ENCODE results near the gene BUD31. TPM values are rescaled to one million over a fixed set of nuclear protein-coding genes. Genes with fewer than 3 reads are reported as not detected.

BUD31 gene
- total RNA-seq, 1 donor from 2014 or later = 93.7 TPM

GRCh38 chr7:99453105-99453504 lies 44.3 kb downstream of the BUD31 start:
- H3K9me3 Mint-ChIP-seq = no peaks in the 10 kb centered on the region
- ATAC-seq (ENCODE audit: low read depth) (no peak), DNase-seq (no peak)
- H3K4me1 Mint-ChIP-seq = no peaks in the 10 kb centered on the region
- POLR2A ChIA-PET = interaction anchor here (0.6 kb wide), 1 partner anchor 1927 kb away, joined by 6 read pairs; no protein-coding TSS in a partner anchor
- CTCF ChIA-PET = no interaction called here
- TF ChIP-seq CTCF (IDR thresholded peaks at IDR 0.05) = no peak
- H3K4me3 Mint-ChIP-seq = no peak overlapping the region
- H3K36me3 Mint-ChIP-seq (ENCODE audit: low read depth) = peaks cover 90% of the 10 kb centered on the region
- H3K27ac Mint-ChIP-seq = no peak overlapping the region
- no peaks in the 10 kb centered on the region for H3K27me3 Mint-ChIP-seq
- intact Hi-C loops (cut with micrococcal nuclease) = no loop called here

GRCh38 chr7:99455874-99456273 lies 47.1 kb downstream of the BUD31 start:
- POLR2A ChIA-PET = interaction anchor here (0.6 kb wide), 1 partner anchor 10 kb away, joined by 4 read pairs; no protein-coding TSS in a partner anchor
- no peak for TF ChIP-seq CTCF (IDR thresholded peaks at IDR 0.05)
- H3K9me3 Mint-ChIP-seq = no peaks in the 10 kb centered on the region
- CTCF ChIA-PET = no interaction called here
- DNase-seq (no peak), ATAC-seq (ENCODE audit: low read depth) (no peak)
- no peak overlapping the region for H3K4me3 Mint-ChIP-seq
- H3K27ac Mint-ChIP-seq = no peak overlapping the region
- peaks cover 10% of the 10 kb centered on the region for H3K4me1 Mint-ChIP-seq
- peaks cover 94% of the 10 kb centered on the region for H3K36me3 Mint-ChIP-seq (ENCODE audit: low read depth)
- H3K27me3 Mint-ChIP-seq = no peaks in the 10 kb centered on the region
- intact Hi-C loops (cut with micrococcal nuclease) = no loop called here

- no peaks in the 10 kb centered on the region for H3K27me3 Mint-ChIP-seq
- TF ChIP-seq CTCF (IDR thresholded peaks at IDR 0.05) = no peak
- no peak overlapping the region for H3K27ac Mint-ChIP-seq
- intact Hi-C loops (cut with micrococcal nuclease) = no loop called here
- DNase-seq (no peak), ATAC-seq (ENCODE audit: low read depth) (no peak)
- ChIA-PET CTCF (no interaction called here), POLR2A (no interaction called here)
- no peaks in the 10 kb centered on the region for H3K9me3 Mint-ChIP-seq
- H3K4me3 Mint-ChIP-seq = no peak overlapping the region
- H3K36me3 Mint-ChIP-seq (ENCODE audit: low read depth) = peaks cover 89% of the 10 kb centered on the region
- H3K4me1 Mint-ChIP-seq = peaks cover 11% of the 10 kb centered on the region
These were observed 47.5 kb downstream of the BUD31 start for GRCh38 chr7:99456288-99456687.

- H3K36me3 Mint-ChIP-seq (ENCODE audit: low read depth) = peaks cover 85% of the 10 kb centered on the region
- no peak for TF ChIP-seq CTCF (IDR thresholded peaks at IDR 0.05)
- H3K27me3 Mint-ChIP-seq = no peaks in the 10 kb centered on the region
- POLR2A ChIA-PET = no interaction called here
- H3K27ac Mint-ChIP-seq = no peak overlapping the region
- H3K9me3 Mint-ChIP-seq = no peaks in the 10 kb centered on the region
- no peak overlapping the region for H3K4me3 Mint-ChIP-seq
- no peak for DNase-seq
- ATAC-seq (ENCODE audit: low read depth) = no peak
- intact Hi-C loops (cut with micrococcal nuclease) = no loop called here
- H3K4me1 Mint-ChIP-seq = peaks cover 11% of the 10 kb centered on the region
- CTCF ChIA-PET = interaction anchor here (0.6 kb wide), 1 partner anchor 598 kb away, joined by 4 read pairs; no protein-coding TSS in a partner anchor
These were observed 48.4 kb downstream of the BUD31 start for GRCh38 chr7:99457050-99457649.

- H3K4me1 Mint-ChIP-seq = peaks cover 15% of the 10 kb centered on the region
- no peak for ATAC-seq (ENCODE audit: low read depth)
- CTCF ChIA-PET = interaction anchor here (0.6 kb wide), 1 partner anchor 597 kb away, joined by 4 read pairs; no protein-coding TSS in a partner anchor
- TF ChIP-seq CTCF (IDR thresholded peaks at IDR 0.05) = no peak
- H3K9me3 Mint-ChIP-seq = no peaks in the 10 kb centered on the region
- peaks cover 81% of the 10 kb centered on the region for H3K36me3 Mint-ChIP-seq (ENCODE audit: low read depth)
- no peak overlapping the region for H3K4me3 Mint-ChIP-seq
- no peak for DNase-seq
- intact Hi-C loops (cut with micrococcal nuclease) = no loop called here
- H3K27me3 Mint-ChIP-seq = no peaks in the 10 kb centered on the region
- POLR2A ChIA-PET = no interaction called here
- H3K27ac Mint-ChIP-seq = no peak overlapping the region
These were observed 49.1 kb downstream of the BUD31 start for GRCh38 chr7:99457650-99458493.
